Colonic mucosa (tissue), 4 donors: ENCODE measurements around the gene MTHFD2. TPM values are rescaled to one million over a fixed set of nuclear protein-coding genes. Genes with fewer than 3 reads are reported as not detected.
"Not testable (repeated sequence)": the region's sequence is repeated elsewhere in the genome, so short reads cannot be mapped to it uniquely, and the experiment has no call there.

Experiments
- DNase-seq: peaks from one replicate; pipeline ENCODE4 v3.0.0-alpha.2; 2020
- H3K27ac ChIP-seq: fragments of 200-600 bp; one replicate; pipeline ENCODE4 v1.8.0; 2021
- H3K27me3 ChIP-seq: fragments of 200-600 bp; one replicate; pipeline ENCODE4 v1.8.0; 2021
- H3K36me3 ChIP-seq: fragments of 200-600 bp; one replicate; pipeline ENCODE4 v1.8.0; 2021
- H3K4me1 ChIP-seq: fragments of 200-600 bp; one replicate; pipeline ENCODE4 v1.8.0; 2021; ENCODE audit warnings: mild to moderate bottlenecking
- H3K4me3 ChIP-seq: fragments of 200-600 bp; one replicate; pipeline ENCODE4 v1.8.0; 2021
- H3K9ac ChIP-seq, 2 donors: one replicate each; pipeline ENCODE4 v1.7.0; 2013; ENCODE audit warnings: control low read depth in 2 of 2, low read depth in 2 of 2, low read length in 2 of 2
- H3K9me3 ChIP-seq: fragments of 200-600 bp; one replicate; pipeline ENCODE4 v1.8.0; 2021
- CTCF ChIP-seq: fragments of 200-600 bp; IDR thresholded peaks from one replicate; pipeline ENCODE4 v1.8.0; 2022; ENCODE audit warnings: antibody characterized with exemption, mild to moderate bottlenecking
- intact Hi-C: fragments of 100-400 bp; cut with DNase I; formaldehyde crosslinking; loops from one replicate; pipeline ENCODE4 v1.14.1; 2022
- total RNA-seq, 2 donors: library from RNA; stranded (reverse); fragmentation: NEBNext Ultra II Directional in 1 of 2; extraction: Animal tissue kit (Norgen Biotek cat#: 25700) in 1 of 2; gene quantifications; one replicate each; pipeline ENCODE4 v1.2.1, GENCODE V29; 2021
- donor health status: healthy.
- donor health status: DM: no; HTN: no; CAD: no.
- donor health status: DM: no; HTN: no; CAD: no.

Gene MTHFD2
- total RNA-seq, 2 donors from 2014 or later, result 44.9 to 89.2 TPM

- H3K27ac ChIP-seq, result no peak overlapping the region
- no peak for TF ChIP-seq CTCF
Measured at GRCh38 chr2:74223941-74224770, 25.7 kb downstream of the MTHFD2 start.

DNA sequence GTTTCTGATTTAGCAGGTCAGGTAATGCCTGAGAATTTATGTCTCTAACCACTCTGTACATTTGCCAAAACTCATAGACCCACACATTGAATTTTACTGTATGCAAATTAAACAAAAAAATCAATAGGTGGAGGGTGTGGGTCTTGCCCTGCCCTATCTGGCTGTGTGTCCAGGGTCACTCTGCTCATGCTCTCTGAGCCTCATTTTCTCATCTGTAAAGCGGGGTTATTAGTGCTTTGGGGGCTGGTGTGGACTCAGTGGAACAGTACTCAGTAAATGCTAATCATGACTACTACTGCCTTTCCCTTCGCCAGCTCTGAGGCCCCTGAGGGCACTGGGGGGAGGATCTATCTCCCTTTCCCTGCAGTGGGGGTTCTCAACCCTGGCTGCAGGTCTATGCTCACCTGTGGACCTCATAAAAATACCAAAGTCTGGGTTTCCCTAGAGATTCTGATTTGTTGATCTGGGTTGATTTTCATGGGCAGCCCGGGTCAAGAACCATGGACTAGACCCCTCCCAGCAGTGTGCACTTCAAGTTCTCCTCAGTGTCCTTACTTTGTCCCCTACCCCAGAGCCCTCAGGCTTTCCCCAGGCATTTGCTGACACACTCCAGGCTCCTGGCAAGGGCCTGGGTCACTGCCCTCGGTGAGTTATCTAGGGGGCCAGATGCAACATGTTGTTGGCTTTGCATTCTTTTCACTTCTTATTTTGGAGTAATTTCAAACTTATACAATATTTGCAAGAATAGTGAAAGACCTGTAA is 27.5 kb downstream of the MTHFD2 start:
- no peak for DNase-seq
- Histone ChIP-seq H3K4me1 (no peaks in the 10 kb centered on the region), H3K4me3 (no peak overlapping the region), H3K36me3 (no peaks in the 10 kb centered on the region), H3K27ac (no peak overlapping the region), H3K9ac (no peak overlapping the region), H3K9me3 (no peaks in the 10 kb centered on the region), H3K27me3 (no peaks in the 10 kb centered on the region)
- intact Hi-C loops, result no loop called here
- TF ChIP-seq CTCF, result no peak

More at GRCh38 chr2:74223941-74224770, 25.7 kb downstream of the MTHFD2 start:
- no peak for DNase-seq
- intact Hi-C loops, result no loop called here
- no peak overlapping the region for H3K9ac ChIP-seq
- H3K4me3 ChIP-seq, result no peak overlapping the region
- H3K27me3 ChIP-seq, result no peaks in the 10 kb centered on the region
- H3K4me1 ChIP-seq, result no peaks in the 10 kb centered on the region
- H3K36me3 ChIP-seq, result no peaks in the 10 kb centered on the region
- no peaks in the 10 kb centered on the region for H3K9me3 ChIP-seq

GRCh38 chr2:74226648-74227213 is 28.3 kb downstream of the MTHFD2 start:
- TF ChIP-seq CTCF, result no peak
- no peaks in the 10 kb centered on the region for H3K4me1 ChIP-seq
- no peak overlapping the region for H3K27ac ChIP-seq
- H3K27me3 ChIP-seq, result no peaks in the 10 kb centered on the region
- intact Hi-C loops, result no loop called here
- no peaks in the 10 kb centered on the region for H3K36me3 ChIP-seq
- no peak overlapping the region for H3K4me3 ChIP-seq
- no peak for DNase-seq
- no peak overlapping the region for H3K9ac ChIP-seq
- no peaks in the 10 kb centered on the region for H3K9me3 ChIP-seq

DNA sequence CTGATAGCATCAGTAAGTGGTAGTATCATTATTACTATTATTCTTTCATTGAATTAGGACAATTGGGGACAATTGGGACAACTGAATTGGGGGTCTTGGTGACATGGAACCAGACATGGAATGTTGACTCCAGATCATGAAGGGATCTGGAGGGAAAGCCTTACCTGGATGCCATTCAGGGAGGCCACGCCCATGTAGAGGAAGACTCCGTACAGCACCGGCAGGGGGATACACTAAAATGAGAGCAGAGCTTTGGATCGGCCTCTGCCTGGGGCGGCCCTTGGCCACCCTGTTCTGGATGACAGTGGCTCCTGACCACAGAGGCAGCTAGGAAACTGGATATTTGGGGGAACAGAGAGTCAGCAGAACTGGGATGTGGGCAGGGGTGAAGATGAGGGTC is 29.2 kb downstream of the MTHFD2 start:
- Histone ChIP-seq H3K4me1 (no peaks in the 10 kb centered on the region), H3K9me3 (no peaks in the 10 kb centered on the region), H3K27ac (no peak overlapping the region), H3K36me3 (no peaks in the 10 kb centered on the region), H3K4me3 (no peak overlapping the region), H3K27me3 (no peaks in the 10 kb centered on the region), H3K9ac (no peak overlapping the region)
- TF ChIP-seq CTCF, result no peak
- intact Hi-C loops, result no loop called here
- DNase-seq, result no peak

- Histone ChIP-seq H3K36me3 (no peaks in the 10 kb centered on the region), H3K9me3 (no peaks in the 10 kb centered on the region), H3K27ac (no peak overlapping the region), H3K27me3 (no peaks in the 10 kb centered on the region), H3K4me1 (no peaks in the 10 kb centered on the region), H3K9ac (no peak overlapping the region), H3K4me3 (no peak overlapping the region)
- DNase-seq, result no peak
- intact Hi-C loops, result no loop called here
- TF ChIP-seq CTCF, result no peak
Measured at GRCh38 chr2:74228772-74229171, 30.4 kb downstream of the MTHFD2 start.

DNA sequence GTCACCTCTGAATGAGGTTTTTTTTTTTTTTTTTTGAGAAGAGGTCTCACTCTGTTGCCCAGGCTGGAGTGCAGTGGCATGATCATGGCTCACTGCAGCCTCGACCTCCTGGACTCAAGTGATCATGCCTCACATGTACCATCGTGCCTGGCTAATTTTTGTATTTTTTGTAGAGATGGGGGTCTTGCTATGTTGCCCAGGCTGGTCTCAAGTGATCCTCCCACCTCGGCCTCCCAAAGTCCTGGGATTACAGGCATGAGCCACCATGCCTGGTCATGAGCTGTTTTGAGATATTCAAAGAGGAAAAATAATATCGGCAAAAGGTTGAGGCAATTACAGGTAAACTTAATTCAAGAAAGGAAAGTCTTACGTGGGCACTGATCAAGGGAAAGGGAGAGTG is 31.4 kb downstream of the MTHFD2 start:
- H3K4me3 ChIP-seq, H3K27me3 ChIP-seq, H3K36me3 ChIP-seq, H3K4me1 ChIP-seq, H3K9me3 ChIP-seq, H3K9ac ChIP-seq, DNase-seq, intact Hi-C loops, H3K27ac ChIP-seq: not testable (repeated sequence)
